PC-3 (cell line): Measurements from ENCODE around the gene MMD. TPM values are rescaled to one million over a fixed set of nuclear protein-coding genes. Genes with fewer than 3 reads are reported as not detected.
A peak's percentile ranks its signal among the peaks of the same experiment; 100 is the strongest.

ENCODE experiments used
- ATAC-seq: fragments of 200-7000 bp; cut with Tn5 transposase; 2 replicates; pipeline ENCODE4 v1.9.1; 2020; ENCODE audit warnings: mild to moderate bottlenecking, moderate library complexity
- BruUV-seq: library from RNA; stranded (reverse); fragments of 400-500 nt; replicated peaks from 2 replicates; lab custom pipeline; 2021; lab: Mats Ljungman, UMichigan
- CTCF ChIA-PET: fragments of 300-600 bp; sonication (Branson Sonifier 250); formaldehyde crosslinking; loops from one replicate; lab custom pipeline; 2022; ENCODE audit warnings: antibody characterized with exemption; lab: Charles Lee
- POLR2A ChIA-PET: fragments of 300-600 bp; sonication (Branson Sonifier 250); formaldehyde crosslinking; loops from one replicate; lab custom pipeline; 2022; ENCODE audit warnings: antibody characterized with exemption; ENCODE audit not compliant: unreplicated experiment; lab: Charles Lee
- DNase-seq: peaks from one replicate; pipeline ENCODE4 v3.0.0-alpha.2; 2015
- H2AFZ ChIP-seq: fragments of 300-600 bp; sonication (generic); 2 replicates; pipeline ENCODE4 v1.6.0; 2016; ENCODE audit warnings: antibody characterized with exemption, low read length
- H3F3A ChIP-seq: fragments of 300-600 bp; sonication (generic); one replicate; pipeline ENCODE4 v1.6.0; 2017; ENCODE audit warnings: antibody characterized with exemption, low read length, control low read depth, mild to moderate bottlenecking; ENCODE audit not compliant: unreplicated experiment
- H3K27ac ChIP-seq: fragments of 300-600 bp; sonication (generic); 2 replicates; pipeline ENCODE4 v1.5.1; 2016; ENCODE audit warnings: mild to moderate bottlenecking, low read length
- H3K27me3 ChIP-seq: fragments of 300-600 bp; sonication (generic); 2 replicates; pipeline ENCODE4 v1.6.1; 2016; ENCODE audit warnings: low read length, mixed read lengths
- H3K36me3 ChIP-seq: fragments of 300-600 bp; sonication (generic); 2 replicates; pipeline ENCODE4 v1.6.1; 2016; ENCODE audit warnings: low read depth, mixed run types, low read length, mixed read lengths
- H3K4me1 ChIP-seq: fragments of 300-600 bp; sonication (generic); 2 replicates; pipeline ENCODE4 v1.5.1; 2016; ENCODE audit warnings: low read length; ENCODE audit not compliant: insufficient read depth
- H3K4me2 ChIP-seq: fragments of 300-600 bp; sonication (generic); 2 replicates; pipeline ENCODE4 v1.6.0; 2016; ENCODE audit warnings: low read length
- H3K4me3 ChIP-seq: fragments of 300-600 bp; sonication (generic); 2 replicates; pipeline ENCODE4 v1.5.1; 2016; ENCODE audit warnings: mild to moderate bottlenecking, low read length, mixed read lengths
- H3K79me2 ChIP-seq: fragments of 300-600 bp; sonication (generic); 2 replicates; pipeline ENCODE4 v1.6.1; 2017; ENCODE audit warnings: low read length, mixed read lengths
- H3K9ac ChIP-seq: fragments of 300-600 bp; sonication (generic); 2 replicates; pipeline ENCODE4 v1.6.0; 2016; ENCODE audit warnings: mild to moderate bottlenecking, low read length
- H3K9me2 ChIP-seq: fragments of 300-600 bp; sonication (generic); replicated peaks from 2 replicates; pipeline ENCODE4 v1.6.1; 2016; ENCODE audit warnings: mixed run types, low read length, mixed read lengths
- H3K9me3 ChIP-seq: fragments of 300-600 bp; sonication (generic); 2 replicates; pipeline ENCODE4 v1.6.1; 2016; ENCODE audit warnings: low read length, mixed read lengths
- H4K20me1 ChIP-seq: fragments of 300-600 bp; sonication (generic); 2 replicates; pipeline ENCODE4 v1.6.1; 2016; ENCODE audit warnings: low read length, mixed read lengths
- EZH2 ChIP-seq: fragments of 300-600 bp; sonication (generic); IDR thresholded peaks from one replicate; pipeline ENCODE4 v1.6.1; 2017; ENCODE audit warnings: antibody characterized with exemption, mild to moderate bottlenecking, low read length; ENCODE audit not compliant: unreplicated experiment
- EZH2phosphoT487 ChIP-seq: fragments of 300-600 bp; sonication (generic); IDR thresholded peaks from 2 replicates; pipeline ENCODE4 v1.6.1; 2018; ENCODE audit warnings: mild to moderate bottlenecking, antibody characterized with exemption, low read length, borderline replicate concordance
- intact Hi-C: fragments of 100-400 bp; cut with micrococcal nuclease; formaldehyde crosslinking; loops from 2 replicates; pipeline ENCODE4 v1.9.0; 2023
- total RNA-seq: library from RNA; depleted of rRNA; stranded (reverse); fragments of >200 nt; gene quantifications from 2 replicates; pipeline ENCODE4 v1.2.3, GENCODE V29; 2014
- TF ChIP-seq, protein P1 (sequence below): fragments of 300-600 bp; sonication (generic); conservative IDR thresholded peaks from 2 replicates; pipeline ENCODE4 v1.5.1; 2017; ENCODE audit warnings: antibody characterized with exemption, low read depth, mild to moderate bottlenecking, low read length

MMD gene
- total RNA-seq, 1 experiment from 2014 or later = 24.1 TPM

DNA sequence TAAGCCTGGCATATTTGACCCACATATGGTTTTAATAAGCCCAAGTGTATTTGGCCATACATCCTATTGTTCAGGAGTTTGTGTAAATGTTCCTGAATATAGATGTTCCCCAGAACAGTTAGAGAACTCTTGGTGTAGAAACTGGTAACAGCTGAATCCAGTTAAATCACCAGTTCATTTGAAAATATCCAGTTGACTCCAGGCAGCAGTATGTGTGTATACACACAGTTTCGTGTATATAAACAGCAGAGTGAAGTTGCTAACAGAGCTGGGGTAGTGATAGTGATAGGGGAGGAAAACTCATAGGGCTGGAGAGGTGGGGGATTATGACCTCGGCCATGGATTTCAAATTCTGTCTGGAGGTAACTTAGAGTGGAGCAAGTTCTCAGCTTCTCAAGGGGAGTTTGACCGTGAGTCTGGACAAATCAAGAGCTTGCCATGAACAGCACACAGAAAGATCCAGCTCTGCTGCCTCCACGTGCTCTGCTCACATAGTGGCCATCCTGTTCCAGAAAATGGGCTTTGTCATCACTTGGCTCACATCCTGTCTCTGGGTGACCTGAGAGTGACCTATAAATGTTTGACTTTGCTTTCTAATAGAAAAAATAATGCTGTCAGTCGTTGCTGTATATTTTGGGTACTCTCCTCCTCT lies 30.6 kb upstream of the MMD start:
- H3K9me2 ChIP-seq = no peaks in the 10 kb centered on the region
- H3K9ac ChIP-seq = peak overlapping the region; percentile 24; the same call in 1 of the 2 replicates
- H3F3A ChIP-seq = no peaks in the 10 kb centered on the region
- H3K4me2 ChIP-seq = peak overlapping the region; percentile 7
- CTCF ChIA-PET = interaction anchor here (0.6 to 1.0 kb wide), 2 partner anchors 19 to 245 kb away, joined by 3 to 6 read pairs; no protein-coding TSS in a partner anchor
- H3K9me3 ChIP-seq = no peaks in the 10 kb centered on the region
- H3K4me3 ChIP-seq = no peak overlapping the region
- TF ChIP-seq EZH2 = no peak
- TF ChIP-seq, protein P1, sequence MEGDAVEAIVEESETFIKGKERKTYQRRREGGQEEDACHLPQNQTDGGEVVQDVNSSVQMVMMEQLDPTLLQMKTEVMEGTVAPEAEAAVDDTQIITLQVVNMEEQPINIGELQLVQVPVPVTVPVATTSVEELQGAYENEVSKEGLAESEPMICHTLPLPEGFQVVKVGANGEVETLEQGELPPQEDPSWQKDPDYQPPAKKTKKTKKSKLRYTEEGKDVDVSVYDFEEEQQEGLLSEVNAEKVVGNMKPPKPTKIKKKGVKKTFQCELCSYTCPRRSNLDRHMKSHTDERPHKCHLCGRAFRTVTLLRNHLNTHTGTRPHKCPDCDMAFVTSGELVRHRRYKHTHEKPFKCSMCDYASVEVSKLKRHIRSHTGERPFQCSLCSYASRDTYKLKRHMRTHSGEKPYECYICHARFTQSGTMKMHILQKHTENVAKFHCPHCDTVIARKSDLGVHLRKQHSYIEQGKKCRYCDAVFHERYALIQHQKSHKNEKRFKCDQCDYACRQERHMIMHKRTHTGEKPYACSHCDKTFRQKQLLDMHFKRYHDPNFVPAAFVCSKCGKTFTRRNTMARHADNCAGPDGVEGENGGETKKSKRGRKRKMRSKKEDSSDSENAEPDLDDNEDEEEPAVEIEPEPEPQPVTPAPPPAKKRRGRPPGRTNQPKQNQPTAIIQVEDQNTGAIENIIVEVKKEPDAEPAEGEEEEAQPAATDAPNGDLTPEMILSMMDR = no peak
- TF ChIP-seq EZH2phosphoT487 = no peak
- H3K36me3 ChIP-seq = no peaks in the 10 kb centered on the region
- H2AFZ ChIP-seq = peak overlapping the region; percentile 45
- intact Hi-C loops = loop anchor here (10.0 kb wide), 1 partner anchor 123 kb away; no protein-coding TSS in a partner anchor
- peaks cover 61% of the 10 kb centered on the region for H3K4me1 ChIP-seq
- POLR2A ChIA-PET = no interaction called here
- no peaks in the 10 kb centered on the region for H3K27me3 ChIP-seq
- no peaks in the 10 kb centered on the region for H3K79me2 ChIP-seq
- H4K20me1 ChIP-seq = no peaks in the 10 kb centered on the region
- ATAC-seq = peak; percentile 54
- H3K27ac ChIP-seq = peak overlapping the region; percentile 70
- BruUV-seq = no TSS peak
- DNase-seq = peak; percentile 95

DNA sequence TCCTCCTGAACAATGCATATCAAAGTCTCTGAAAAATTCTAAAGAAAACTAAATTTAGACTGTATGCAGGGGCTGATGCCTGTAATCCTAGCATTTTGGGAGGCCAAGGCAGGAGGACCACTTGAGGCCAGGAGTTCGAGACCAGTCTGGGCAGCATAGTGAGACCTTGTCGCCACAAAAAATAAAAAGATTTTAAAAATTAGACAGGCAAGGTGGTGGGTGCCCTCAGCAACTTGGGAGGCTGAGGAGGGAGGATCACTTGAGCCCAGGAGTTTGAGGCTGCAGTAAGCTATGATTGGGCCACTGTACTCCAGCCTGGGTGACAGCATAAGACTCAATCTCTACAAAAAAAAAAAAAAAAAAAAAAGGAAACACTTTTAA lies 30.1 kb upstream of the MMD start:
- H3K4me1 ChIP-seq = peaks cover 59% of the 10 kb centered on the region
- H3K4me2 ChIP-seq = 0 out of 2 replicates have a peak overlapping the region, but pooled peaks have one; percentile 2
- H3K36me3 ChIP-seq = no peaks in the 10 kb centered on the region
- no peak overlapping the region for H3K4me3 ChIP-seq
- H3K9ac ChIP-seq = no peak overlapping the region
- TF ChIP-seq, protein P1 = no peak
- no peak for TF ChIP-seq EZH2phosphoT487
- no peak for TF ChIP-seq EZH2
- no peaks in the 10 kb centered on the region for H3K27me3 ChIP-seq
- DNase-seq = no peak
- POLR2A ChIA-PET = no interaction called here
- H3K79me2 ChIP-seq = no peaks in the 10 kb centered on the region
- H2AFZ ChIP-seq = no peak overlapping the region
- no peaks in the 10 kb centered on the region for H3K9me2 ChIP-seq
- H3K27ac ChIP-seq = peak overlapping the region; percentile 70
- CTCF ChIA-PET = interaction anchor here (1.0 kb wide), 1 partner anchor 18 kb away, joined by 3 read pairs; no protein-coding TSS in a partner anchor
- intact Hi-C loops = loop anchor here (10.0 kb wide), 1 partner anchor 123 kb away; no protein-coding TSS in a partner anchor
- no peaks in the 10 kb centered on the region for H3K9me3 ChIP-seq
- H4K20me1 ChIP-seq = no peaks in the 10 kb centered on the region
- ATAC-seq = no peak
- no TSS peak for BruUV-seq
- no peaks in the 10 kb centered on the region for H3F3A ChIP-seq

- Histone ChIP-seq H3K9me2 (no peaks in the 10 kb centered on the region), H3K79me2 (no peaks in the 10 kb centered on the region), H3K9ac (no peak overlapping the region), H4K20me1 (no peaks in the 10 kb centered on the region), H3K4me3 (no peak overlapping the region), H3K4me2 (no peak overlapping the region), H3K27me3 (no peaks in the 10 kb centered on the region), H3K36me3 (no peaks in the 10 kb centered on the region), H3K4me1 (peaks cover 54% of the 10 kb centered on the region), H3K27ac (no peak overlapping the region), H3K9me3 (no peaks in the 10 kb centered on the region), H2AFZ (no peak overlapping the region), H3F3A (no peaks in the 10 kb centered on the region)
- ChIA-PET POLR2A (no interaction called here), CTCF (no interaction called here)
- TF ChIP-seq EZH2 = no peak
- TF ChIP-seq EZH2phosphoT487 = no peak
- TF ChIP-seq, protein P1 = no peak
- BruUV-seq = no TSS peak
- intact Hi-C loops = loop anchor here (10.0 kb wide), 1 partner anchor 124 kb away; no protein-coding TSS in a partner anchor
- ATAC-seq (no peak), DNase-seq (peak; percentile 34)
Measured at GRCh38 chr17:55451203-55451641, 29.6 kb upstream of the MMD start.
